ENCODE results near the gene ANKRD55.

The ANKRD55 gene

DNA sequence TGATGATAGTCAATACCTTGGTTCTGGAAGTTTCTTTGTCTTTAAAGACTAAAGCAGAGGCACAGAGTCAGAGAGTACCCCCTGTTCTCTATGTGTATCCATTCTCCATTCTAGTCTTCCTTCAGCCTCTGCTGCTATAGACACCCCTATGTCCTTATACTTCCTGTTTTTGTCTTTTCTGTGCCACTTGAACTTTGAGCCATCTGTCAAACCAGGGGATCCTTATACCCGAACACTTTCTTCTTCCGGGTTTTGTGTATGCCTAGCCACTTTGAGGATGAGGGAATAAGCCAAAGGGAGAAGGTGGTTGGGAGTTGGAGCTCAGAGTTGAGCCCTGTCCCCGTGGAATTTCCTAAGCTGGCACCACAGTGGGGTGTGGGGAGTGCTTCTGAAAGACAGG, 177.3 kb downstream of the ANKRD55 start:
- in situ Hi-C loops (cut with HindIII; ENCODE audit: low sequenced_read_pairs) = no loop called here

DNA sequence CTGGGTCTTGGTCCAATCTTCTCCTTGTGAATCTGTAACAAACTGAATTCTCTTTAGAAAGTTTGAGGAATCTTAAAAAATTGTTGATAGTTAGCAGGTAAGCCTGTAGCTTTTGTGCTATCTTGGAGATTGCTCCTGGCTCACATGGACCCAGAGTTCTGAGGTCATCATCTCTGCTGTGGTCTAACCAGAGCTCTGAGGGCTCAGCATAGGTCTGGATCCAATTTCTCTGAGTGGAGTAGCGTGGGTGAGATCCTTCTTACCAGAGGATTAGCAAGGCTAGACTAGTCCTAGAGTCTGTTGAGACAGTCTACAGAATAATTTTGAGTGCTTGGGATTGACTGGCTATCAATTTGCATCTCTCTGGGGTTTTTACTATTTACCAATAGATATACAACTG, 177.8 kb downstream of the ANKRD55 start:
- in situ Hi-C loops (cut with HindIII; ENCODE audit: low sequenced_read_pairs) = no loop called here

DNA sequence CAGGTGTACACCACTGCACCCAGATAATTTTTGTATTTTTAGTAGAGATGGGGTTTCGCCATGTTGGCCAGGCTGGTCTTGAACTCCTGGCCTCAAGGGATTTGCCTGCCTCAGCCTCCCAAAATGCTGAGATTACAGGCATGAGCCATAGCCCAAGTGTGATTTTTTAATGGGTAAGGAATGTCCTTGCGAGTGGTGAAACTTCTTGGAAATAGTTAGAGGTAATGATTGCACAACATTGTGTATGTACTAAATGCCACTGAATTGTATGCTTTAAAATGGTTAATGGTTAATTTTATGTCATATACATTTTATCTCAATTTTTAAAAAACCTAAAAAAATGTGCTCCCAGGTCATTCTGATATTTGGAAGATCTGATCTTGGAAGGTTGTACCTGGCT, 178.5 kb downstream of the ANKRD55 start:
- in situ Hi-C loops (cut with HindIII; ENCODE audit: low sequenced_read_pairs) = no loop called here

DNA sequence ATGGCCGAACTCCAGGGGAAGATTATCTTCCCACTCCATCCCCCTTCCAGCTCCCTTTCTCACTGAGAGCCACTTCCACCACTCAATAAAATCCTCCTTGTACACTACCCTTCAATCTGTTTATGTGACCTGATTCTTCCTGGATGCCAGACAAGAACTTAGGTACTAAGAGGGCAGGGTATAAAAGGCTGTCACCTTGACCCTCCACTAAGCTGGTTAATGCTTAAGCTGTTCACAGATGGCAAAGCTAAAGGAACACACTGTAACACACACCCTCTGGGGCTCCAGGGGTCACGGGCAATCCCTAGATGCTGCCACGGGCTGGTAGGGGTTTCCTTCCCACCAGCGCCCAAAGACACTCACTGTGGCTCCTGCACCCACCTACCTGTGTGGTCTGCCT, 179.8 kb downstream of the ANKRD55 start:
- in situ Hi-C loops (cut with HindIII; ENCODE audit: low sequenced_read_pairs) = no loop called here

DNA sequence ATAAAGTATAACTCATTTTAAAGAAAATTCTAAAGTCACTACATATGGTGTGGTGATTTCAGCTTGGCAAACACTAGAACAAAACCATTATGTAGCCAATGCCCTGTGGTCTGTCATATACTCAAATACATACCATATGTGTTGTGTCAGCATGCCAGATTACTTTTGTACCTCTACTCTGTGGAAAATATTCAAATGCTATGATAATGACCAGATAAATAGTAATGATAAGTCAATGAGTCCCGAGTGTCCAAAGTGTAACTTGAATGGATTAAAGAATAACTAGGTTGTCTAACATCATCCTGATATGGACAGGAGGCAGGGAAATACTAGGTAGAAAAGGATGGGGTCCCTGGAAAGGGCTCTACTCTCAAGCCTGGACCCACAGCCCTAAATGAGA, 180.4 kb downstream of the ANKRD55 start:
- in situ Hi-C loops (cut with HindIII; ENCODE audit: low sequenced_read_pairs) = no loop called here

DNA sequence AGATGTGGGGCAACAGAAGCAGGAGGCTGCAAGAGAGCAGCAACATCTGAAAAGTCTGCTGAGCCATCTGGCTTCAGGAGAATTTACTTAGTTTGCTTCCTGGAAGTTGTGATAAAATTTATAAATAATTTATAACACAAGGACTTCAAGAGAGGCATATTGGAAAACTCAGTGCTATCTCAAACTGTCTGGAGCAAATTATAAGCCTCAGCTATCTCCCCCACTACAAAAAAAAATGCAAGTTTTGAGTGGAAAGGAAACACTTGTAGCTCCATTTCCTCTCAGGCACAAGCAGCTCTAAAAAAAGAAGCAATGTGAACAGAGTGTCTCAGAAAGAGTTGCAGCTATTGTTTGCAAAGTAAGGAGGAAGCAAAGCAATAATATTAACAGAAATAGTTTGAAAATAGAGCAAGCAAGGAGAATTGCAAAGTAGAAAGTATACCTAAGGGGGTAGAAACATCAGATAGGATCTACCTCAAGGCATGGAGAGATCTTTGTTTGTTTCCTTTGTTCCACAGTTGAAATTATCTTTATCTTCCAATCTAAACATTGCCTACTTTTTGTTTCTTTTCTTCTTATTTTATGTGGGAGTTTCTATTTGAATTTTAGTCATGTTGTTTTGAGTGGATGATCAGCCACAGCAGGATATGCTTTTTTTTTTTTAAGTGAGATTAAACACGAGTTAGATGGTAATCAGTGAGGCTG, 182.4 kb downstream of the ANKRD55 start:
- in situ Hi-C loops (cut with HindIII; ENCODE audit: low sequenced_read_pairs) = no loop called here
